Activated CD8-positive, alpha-beta T cell treated with anti-CD3 and anti-CD28 coated beads for 36 hours (primary cell): ENCODE data around the gene EDC4. TPM values are rescaled to one million over a fixed set of nuclear protein-coding genes. Genes with fewer than 3 reads are reported as not detected.

Experiments
- ATAC-seq: fragments of 200-7000 bp; cut with Tn5 transposase; one replicate; pipeline ENCODE4 v1.10.0; 2021; ENCODE audit warnings: mild to moderate bottlenecking, moderate library complexity
- CTCF ChIA-PET: fragments of 350-600 bp; sonication (Branson Sonifier 250); formaldehyde crosslinking; loops from one replicate; lab custom pipeline; 2021; ENCODE audit warnings: antibody characterized with exemption; lab: Charles Lee
- POLR2A ChIA-PET: fragments of 350-600 bp; sonication (Branson Sonifier 250); formaldehyde crosslinking; loops from one replicate; lab custom pipeline; 2021; ENCODE audit warnings: antibody characterized with exemption; lab: Charles Lee
- DNase-seq: peaks from one replicate; pipeline ENCODE4 v3.0.0-alpha.2; 2020
- H3K27ac Mint-ChIP-seq: one replicate; pipeline ENCODE4 v1.8.0; 2021; ENCODE audit warnings: mild to moderate bottlenecking, mixed read lengths
- H3K27me3 Mint-ChIP-seq: one replicate; pipeline ENCODE4 v1.8.0; 2021; ENCODE audit warnings: mixed read lengths
- H3K36me3 Mint-ChIP-seq: one replicate; pipeline ENCODE4 v1.8.0; 2021; ENCODE audit warnings: low read depth, mixed read lengths
- H3K4me1 Mint-ChIP-seq: one replicate; pipeline ENCODE4 v1.8.0; 2021; ENCODE audit warnings: low read depth, mixed read lengths
- H3K4me3 Mint-ChIP-seq: one replicate; pipeline ENCODE4 v1.8.0; 2021; ENCODE audit warnings: mild to moderate bottlenecking, moderate library complexity, mixed read lengths
- H3K9me3 Mint-ChIP-seq: one replicate; pipeline ENCODE4 v1.8.0; 2021; ENCODE audit warnings: mixed read lengths
- intact Hi-C: fragments of 100-400 bp; cut with micrococcal nuclease; formaldehyde crosslinking; loops from one replicate; pipeline ENCODE4 v1.10.0; 2022
- total RNA-seq, 2 experiments: library from RNA; stranded (reverse); gene quantifications; one replicate each; pipeline ENCODE4 v1.2.3, GENCODE V29; 2021
- TF ChIP-seq, protein P1 (sequence below): fragments of 200-600 bp; IDR thresholded peaks from one replicate; pipeline ENCODE4 v1.8.0; 2022; ENCODE audit warnings: antibody characterized with exemption, mild to moderate bottlenecking

Gene EDC4
- total RNA-seq, 2 experiments from 2014 or later = 78.7 to 90.9 TPM

DNA sequence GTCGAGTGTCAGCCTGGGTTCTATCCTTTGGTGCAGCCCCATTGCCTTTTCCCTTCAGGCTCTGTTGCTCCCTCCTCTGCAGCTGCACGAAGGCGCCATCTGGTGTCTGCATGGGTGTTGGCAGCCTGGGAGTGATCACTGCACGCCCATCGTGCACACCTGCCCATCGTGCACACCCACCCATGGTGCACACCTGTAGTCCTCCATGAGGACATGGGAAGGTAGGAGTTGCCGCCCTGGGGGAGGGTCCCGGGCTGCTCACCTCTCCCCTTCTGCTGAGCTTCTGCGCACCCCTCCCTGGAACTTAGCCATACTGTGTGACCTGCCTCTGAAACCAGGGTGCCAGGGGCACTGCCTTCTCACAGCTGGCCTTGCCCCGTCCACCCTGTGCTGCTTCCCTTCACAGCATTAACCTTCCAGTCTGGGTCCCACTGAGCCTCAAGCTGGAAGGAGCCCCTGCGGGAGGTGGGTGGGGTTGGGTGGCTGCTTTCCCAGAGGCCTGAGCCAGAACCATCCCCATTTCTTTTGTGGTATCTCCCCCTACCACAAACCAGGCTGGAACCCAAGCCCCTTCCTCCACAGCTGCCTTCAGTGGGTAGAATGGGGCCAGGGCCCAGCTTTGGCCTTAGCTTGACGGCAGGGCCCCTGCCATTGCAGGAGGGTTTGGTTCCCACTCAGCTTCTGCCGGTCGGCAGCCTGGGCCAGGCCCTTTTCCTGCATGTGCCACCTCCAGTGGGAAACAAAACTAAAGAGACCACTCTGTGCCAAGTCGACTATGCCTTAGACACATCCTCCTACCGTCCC, 55.9 kb downstream of the EDC4 start:
- ChIA-PET CTCF (interaction anchor here (0.6 to 7.8 kb wide), 19 partner anchors 9 to 260 kb away, joined by 3 to 81 read pairs (median 4); partner anchors contain the start of genes NRN1L and PSKH1), POLR2A (interaction anchor here (1.2 to 2.0 kb wide), 2 partner anchors 21 to 42 kb away, joined by 4 to 6 read pairs; no protein-coding TSS in a partner anchor)
- DNase-seq (peak; percentile 87), ATAC-seq (peak; percentile 96)
- H3K9me3 Mint-ChIP-seq = no peaks in the 10 kb centered on the region
- no peak overlapping the region for H3K4me3 Mint-ChIP-seq
- TF ChIP-seq, protein P1, sequence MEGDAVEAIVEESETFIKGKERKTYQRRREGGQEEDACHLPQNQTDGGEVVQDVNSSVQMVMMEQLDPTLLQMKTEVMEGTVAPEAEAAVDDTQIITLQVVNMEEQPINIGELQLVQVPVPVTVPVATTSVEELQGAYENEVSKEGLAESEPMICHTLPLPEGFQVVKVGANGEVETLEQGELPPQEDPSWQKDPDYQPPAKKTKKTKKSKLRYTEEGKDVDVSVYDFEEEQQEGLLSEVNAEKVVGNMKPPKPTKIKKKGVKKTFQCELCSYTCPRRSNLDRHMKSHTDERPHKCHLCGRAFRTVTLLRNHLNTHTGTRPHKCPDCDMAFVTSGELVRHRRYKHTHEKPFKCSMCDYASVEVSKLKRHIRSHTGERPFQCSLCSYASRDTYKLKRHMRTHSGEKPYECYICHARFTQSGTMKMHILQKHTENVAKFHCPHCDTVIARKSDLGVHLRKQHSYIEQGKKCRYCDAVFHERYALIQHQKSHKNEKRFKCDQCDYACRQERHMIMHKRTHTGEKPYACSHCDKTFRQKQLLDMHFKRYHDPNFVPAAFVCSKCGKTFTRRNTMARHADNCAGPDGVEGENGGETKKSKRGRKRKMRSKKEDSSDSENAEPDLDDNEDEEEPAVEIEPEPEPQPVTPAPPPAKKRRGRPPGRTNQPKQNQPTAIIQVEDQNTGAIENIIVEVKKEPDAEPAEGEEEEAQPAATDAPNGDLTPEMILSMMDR = peak; percentile 93
- no peaks in the 10 kb centered on the region for H3K27me3 Mint-ChIP-seq
- H3K27ac Mint-ChIP-seq = no peak overlapping the region
- H3K4me1 Mint-ChIP-seq = peaks cover 1% of the 10 kb centered on the region
- peaks cover 11% of the 10 kb centered on the region for H3K36me3 Mint-ChIP-seq
- intact Hi-C loops = loop anchor here (2.0 to 5.0 kb wide), 2 partner anchors 46 to 111 kb away; no protein-coding TSS in a partner anchor

GRCh38 chr16:67930191-67930590, 57.3 kb downstream of the EDC4 start:
- intact Hi-C loops = loop anchor here (10.0 kb wide), 1 partner anchor 265 kb away; the partner anchor contains the start of genes ACD, C16orf86, ENKD1 and PARD6A
- H3K4me3 Mint-ChIP-seq = no peak overlapping the region
- DNase-seq (no peak), ATAC-seq (no peak)
- H3K36me3 Mint-ChIP-seq = peaks cover 26% of the 10 kb centered on the region
- TF ChIP-seq, protein P1 = no peak
- H3K27me3 Mint-ChIP-seq = no peaks in the 10 kb centered on the region
- H3K9me3 Mint-ChIP-seq = no peaks in the 10 kb centered on the region
- ChIA-PET CTCF (interaction anchor here (1.1 to 5.3 kb wide), 4 partner anchors 11 to 114 kb away, joined by 3 to 32 read pairs (median 16); partner anchors contain the start of gene NRN1L), POLR2A (interaction anchor here (0.6 to 1.5 kb wide), 5 partner anchors 10 to 87 kb away, joined by 3 to 4 read pairs (median 3); no protein-coding TSS in a partner anchor)
- H3K27ac Mint-ChIP-seq = no peak overlapping the region
- peaks cover 15% of the 10 kb centered on the region for H3K4me1 Mint-ChIP-seq

GRCh38 chr16:67930678-67931211, 57.9 kb downstream of the EDC4 start:
- TF ChIP-seq, protein P1 = no peak
- ChIA-PET CTCF (interaction anchor here (1.1 to 5.3 kb wide), 4 partner anchors 10 to 115 kb away, joined by 3 to 32 read pairs (median 16); partner anchors contain the start of genes NRN1L and PSKH1), POLR2A (interaction anchor here (0.6 to 1.5 kb wide), 6 partner anchors 8 to 88 kb away, joined by 3 to 6 read pairs (median 3); no protein-coding TSS in a partner anchor)
- intact Hi-C loops = loop anchor here (10.0 kb wide), 1 partner anchor 266 kb away; the partner anchor contains the start of genes ACD, C16orf86, ENKD1 and PARD6A
- ATAC-seq (no peak), DNase-seq (no peak)
- no peak overlapping the region for H3K4me3 Mint-ChIP-seq
- H3K9me3 Mint-ChIP-seq = no peaks in the 10 kb centered on the region
- no peaks in the 10 kb centered on the region for H3K27me3 Mint-ChIP-seq
- no peak overlapping the region for H3K27ac Mint-ChIP-seq
- peaks cover 31% of the 10 kb centered on the region for H3K36me3 Mint-ChIP-seq
- H3K4me1 Mint-ChIP-seq = peaks cover 18% of the 10 kb centered on the region

Other genes starting within 250 kb of the EDC4 start
- gene CARMIL2, start 227.9 kb upstream of the EDC4 start, total RNA-seq = 100 to 1,000 TPM; 151 to 155 TPM
- gene ACD, start 212.8 kb upstream of the EDC4 start, total RNA-seq = 10 to 100 TPM; 50.8 to 53.7 TPM
- 1 to 10 TPM; 6.3 to 7.2 TPM for gene PARD6A, start 212.1 kb upstream of the EDC4 start, total RNA-seq
- 1 to 10 TPM; 8.4 to 8.9 TPM for gene ENKD1, start 206.3 kb upstream of the EDC4 start, total RNA-seq
- 1 to 10 TPM; 2.8 to 4.7 TPM for gene C16orf86, start 206.2 kb upstream of the EDC4 start, total RNA-seq
- 10 to 100 TPM; 11.6 to 14.1 TPM for gene GFOD2, start 153.7 kb upstream of the EDC4 start, total RNA-seq
- gene RANBP10, start 66.5 kb upstream of the EDC4 start, total RNA-seq = 10 to 100 TPM; 15.9 to 18.9 TPM
- under 1 TPM; 0.40 to 0.47 TPM for gene TSNAXIP1, start 66.2 kb upstream of the EDC4 start, total RNA-seq
- 10 to 100 TPM; 40.6 to 40.7 TPM for gene THAP11, start 30.7 kb upstream of the EDC4 start, total RNA-seq
- gene NUTF2, start 26.1 kb upstream of the EDC4 start, total RNA-seq = 100 to 1,000 TPM; 152 to 157 TPM
- 10 to 100 TPM; 40.4 to 42.2 TPM for gene CENPT, start 25.4 kb upstream of the EDC4 start, total RNA-seq
- gene NRN1L, start 11.8 kb downstream of the EDC4 start, total RNA-seq = under 1 TPM in 1 of 2 experiments, not detected in 1; 0.83 TPM
- gene PSKH1, start 20.2 kb downstream of the EDC4 start, total RNA-seq = 1 to 10 TPM; 8.4 to 8.5 TPM
- 1 to 10 TPM; 3.8 to 3.9 TPM for gene CTRL, start 58.8 kb downstream of the EDC4 start, total RNA-seq
- 100 to 1,000 TPM; 205 to 206 TPM for gene PSMB10, start 63.8 kb downstream of the EDC4 start, total RNA-seq
- 10 to 100 TPM; 10.6 to 14.3 TPM for gene LCAT, start 71.1 kb downstream of the EDC4 start, total RNA-seq
- gene SLC12A4, start 95.6 kb downstream of the EDC4 start, total RNA-seq = 10 to 100 TPM; 32.5 to 38.0 TPM
- gene DPEP3, start 107.4 kb downstream of the EDC4 start, total RNA-seq = under 1 TPM; 0.16 to 0.25 TPM
- 1 to 10 TPM; 2.9 TPM for gene DPEP2, start 126.4 kb downstream of the EDC4 start, total RNA-seq
- gene DPEP2NB, start 142.9 kb downstream of the EDC4 start, total RNA-seq = not detected
- 10 to 100 TPM; 16.6 to 17.3 TPM for gene DDX28, start 150.2 kb downstream of the EDC4 start, total RNA-seq
- 10 to 100 TPM; 34.2 to 35.1 TPM for gene DUS2, start 150.2 kb downstream of the EDC4 start, total RNA-seq
- gene NFATC3, start 212.3 kb downstream of the EDC4 start, total RNA-seq = 100 to 1,000 TPM; 102 to 104 TPM